GM12891 (cell line): ENCODE results near the gene POMC.

Source experiments
- POLR2A ChIP-seq: IDR thresholded peaks from 2 replicates; pipeline ENCODE4 v1.6.1; 2011; ENCODE audit warnings: low read depth, low read length, control low read depth
- POLR2AphosphoS5 ChIP-seq: IDR thresholded peaks from 2 replicates; pipeline ENCODE4 v1.6.1; 2011; ENCODE audit warnings: low read depth, low read length, control low read depth

GRCh38 chr2:25194576-25195122 is 26.3 kb upstream of the POMC start:
- no peak for TF ChIP-seq POLR2A
- TF ChIP-seq POLR2AphosphoS5, result no peak
